Upper lobe of left lung (tissue), 6 donors: ENCODE results near the gene DYTN. TPM values are rescaled to one million over a fixed set of nuclear protein-coding genes. Genes with fewer than 3 reads are reported as not detected.

Experiments
- ATAC-seq, 2 donors: fragments of 200-7000 bp; cut with Tn5 transposase; one replicate each; pipeline ENCODE4 v1.9.1; 2022; ENCODE audit warnings: mild to moderate bottlenecking in 2 of 2, moderate library complexity in 2 of 2; ENCODE audit not compliant: low FRiP score in 2 of 2
- DNase-seq, 2 donors: peaks; one replicate each; pipeline ENCODE4 v3.0.0-alpha.2; 2019 to 2020
- H3K27ac ChIP-seq, 4 donors: fragments of 200-600 bp; sonication (generic); one replicate each; pipeline ENCODE4 v1.5.1; 2016 to 2019
- H3K27me3 ChIP-seq, 4 donors: fragments of 200-600 bp; sonication (generic); one replicate each; pipeline ENCODE4 v1.5.1; 2017 to 2019
- H3K36me3 ChIP-seq, 4 donors: fragments of 200-600 bp; sonication (generic); one replicate each; pipeline ENCODE4 v1.5.1; 2016 to 2019
- H3K4me1 ChIP-seq, 4 donors: fragments of 200-600 bp; sonication (generic); one replicate each; pipeline ENCODE4 v1.5.1; 2018 to 2019
- H3K4me3 ChIP-seq, 4 donors: fragments of 200-600 bp; sonication (generic); one replicate each; pipeline ENCODE4 v1.5.1; 2017 to 2019; ENCODE audit warnings: mild to moderate bottlenecking in 2 of 4, moderate library complexity in 1 of 4
- H3K9me3 ChIP-seq, 4 donors: fragments of 200-600 bp; sonication (generic); one replicate each; pipeline ENCODE4 v1.5.1; 2018 to 2019
- CTCF ChIP-seq, 6 experiments: fragments of 450-650 bp in 4 of 6; fragments of 200-600 bp in 2 of 6; sonication (generic) in 2 of 6; IDR thresholded peaks; one replicate each; pipeline ENCODE4 v1.5.1; 2016 to 2019; ENCODE audit warnings: antibody characterized with exemption in 6 of 6
- EP300 ChIP-seq, 4 donors: sonication (generic); formaldehyde crosslinking; IDR thresholded peaks; one replicate each; pipeline ENCODE4 v1.5.1; 2017; ENCODE audit warnings: antibody characterized with exemption in 4 of 4, control low read depth in 2 of 4
- POLR2A ChIP-seq, 4 donors: fragments of 450-650 bp; IDR thresholded peaks; one replicate each; pipeline ENCODE4 v1.5.1; 2016 to 2017; ENCODE audit warnings: antibody characterized with exemption in 4 of 4, mild to moderate bottlenecking in 2 of 4
- POLR2AphosphoS5 ChIP-seq, 2 donors: sonication (generic); formaldehyde crosslinking; IDR thresholded peaks; one replicate each; pipeline ENCODE4 v1.5.1; 2017; ENCODE audit warnings: antibody characterized with exemption in 2 of 2
- WGBS, 2 donors: methylation state at CpG; one replicate each; pipeline ENCODE4 v1.1.5; 2017 to 2018; 5-methylcytosine and 5-hydroxymethylcytosine counted together
- total RNA-seq, 6 donors: library from RNA; depleted of rRNA in 4 of 6; stranded (reverse); fragments of >200 nt in 4 of 6; gene quantifications; one replicate each; pipeline versions ENCODE4 v1.1.0 to v1.2.1, GENCODE V29; 2016 to 2021
- donor health status: DM: no; HTN: no; CAD: no; lungs with moderate emphysema.
- donor health status: DM: no; HTN: yes; CAD: no; lungs with severe emphysema.

The DYTN gene
- total RNA-seq, 6 donors from 2014 or later, result not detected

DNA sequence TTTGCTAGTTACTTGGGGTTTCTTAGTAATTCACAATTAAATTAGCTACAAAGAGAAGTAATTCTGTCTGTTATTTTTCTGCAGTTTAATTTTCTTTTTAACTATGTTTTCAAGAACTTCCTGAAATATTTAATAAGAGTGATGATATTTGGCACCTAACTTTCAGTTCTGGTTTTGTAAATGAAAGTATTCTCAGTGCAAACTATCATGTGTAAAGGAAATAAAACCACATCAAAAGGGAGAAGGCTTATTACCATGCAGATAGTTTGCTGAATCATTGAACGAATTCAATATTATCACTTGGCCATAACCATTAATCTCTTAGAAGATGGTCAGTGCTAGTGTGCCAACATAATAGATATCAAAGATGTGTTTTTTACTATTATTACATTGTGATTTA is 29.2 kb downstream of the DYTN start:
- Histone ChIP-seq H3K4me1 (no peaks in the 10 kb centered on the region), H3K9me3 (no peaks in the 10 kb centered on the region), H3K4me3 (no peak overlapping the region), H3K36me3 (no peaks in the 10 kb centered on the region), H3K27ac (no peak overlapping the region), H3K27me3 (no peaks in the 10 kb centered on the region)
- TF ChIP-seq POLR2A (IDR thresholded peaks at IDR 0.05), result no peak
- no peak for TF ChIP-seq CTCF (IDR thresholded peaks at IDR 0.05)
- TF ChIP-seq EP300 (IDR thresholded peaks at IDR 0.05), result no peak
- TF ChIP-seq POLR2AphosphoS5 (IDR thresholded peaks at IDR 0.05), result no peak
- ATAC-seq (no peak), DNase-seq (no peak)
- 61 to 63% methylated on average over 1 of the region's 1 CpG for WGBS, 2 donors

- Histone ChIP-seq H3K4me1 (no peaks in the 10 kb centered on the region), H3K9me3 (no peaks in the 10 kb centered on the region), H3K36me3 (no peaks in the 10 kb centered on the region), H3K27ac (no peak overlapping the region), H3K27me3 (no peaks in the 10 kb centered on the region), H3K4me3 (no peak overlapping the region)
- no peak for DNase-seq
- no peak for ATAC-seq
- WGBS, 2 donors, result 65 to 76% methylated on average over 2 of the region's 2 CpGs
- no peak for TF ChIP-seq EP300 (IDR thresholded peaks at IDR 0.05)
- TF ChIP-seq POLR2A (IDR thresholded peaks at IDR 0.05), result no peak
- TF ChIP-seq POLR2AphosphoS5 (IDR thresholded peaks at IDR 0.05), result no peak
- TF ChIP-seq CTCF (IDR thresholded peaks at IDR 0.05), result no peak
These were observed 29.7 kb downstream of the DYTN start for GRCh38 chr2:206688453-206688852.

DNA sequence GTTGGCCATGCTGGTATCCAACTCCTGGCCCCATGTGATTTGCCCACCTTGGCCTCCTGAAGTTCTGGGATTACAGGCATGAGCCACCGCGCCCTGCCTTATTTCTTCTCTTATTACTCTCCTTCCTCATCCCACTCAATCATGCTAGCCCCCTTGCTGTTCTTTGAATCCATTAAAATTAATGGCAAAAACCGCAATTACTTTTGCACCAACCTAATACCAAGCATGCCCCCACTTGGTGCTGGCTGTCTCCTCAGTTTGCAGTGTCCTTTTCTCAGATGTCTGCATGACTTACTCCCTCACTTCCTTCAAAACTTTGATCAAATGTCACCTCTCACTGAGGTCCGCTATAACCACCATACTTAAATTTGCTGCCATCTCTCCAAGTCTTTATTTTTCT is 34.6 kb downstream of the DYTN start:
- Histone ChIP-seq H3K27me3 (no peaks in the 10 kb centered on the region), H3K9me3 (no peaks in the 10 kb centered on the region), H3K4me1 (no peaks in the 10 kb centered on the region), H3K36me3 (no peaks in the 10 kb centered on the region), H3K27ac (no peak overlapping the region), H3K4me3 (no peak overlapping the region)
- WGBS, 2 donors, result 89 to 92% methylated on average over 4 of the region's 4 CpGs
- DNase-seq (no peak), ATAC-seq (no peak)
- TF ChIP-seq EP300 (IDR thresholded peaks at IDR 0.05) (no peak), POLR2A (IDR thresholded peaks at IDR 0.05) (no peak), POLR2AphosphoS5 (IDR thresholded peaks at IDR 0.05) (no peak)

DNA sequence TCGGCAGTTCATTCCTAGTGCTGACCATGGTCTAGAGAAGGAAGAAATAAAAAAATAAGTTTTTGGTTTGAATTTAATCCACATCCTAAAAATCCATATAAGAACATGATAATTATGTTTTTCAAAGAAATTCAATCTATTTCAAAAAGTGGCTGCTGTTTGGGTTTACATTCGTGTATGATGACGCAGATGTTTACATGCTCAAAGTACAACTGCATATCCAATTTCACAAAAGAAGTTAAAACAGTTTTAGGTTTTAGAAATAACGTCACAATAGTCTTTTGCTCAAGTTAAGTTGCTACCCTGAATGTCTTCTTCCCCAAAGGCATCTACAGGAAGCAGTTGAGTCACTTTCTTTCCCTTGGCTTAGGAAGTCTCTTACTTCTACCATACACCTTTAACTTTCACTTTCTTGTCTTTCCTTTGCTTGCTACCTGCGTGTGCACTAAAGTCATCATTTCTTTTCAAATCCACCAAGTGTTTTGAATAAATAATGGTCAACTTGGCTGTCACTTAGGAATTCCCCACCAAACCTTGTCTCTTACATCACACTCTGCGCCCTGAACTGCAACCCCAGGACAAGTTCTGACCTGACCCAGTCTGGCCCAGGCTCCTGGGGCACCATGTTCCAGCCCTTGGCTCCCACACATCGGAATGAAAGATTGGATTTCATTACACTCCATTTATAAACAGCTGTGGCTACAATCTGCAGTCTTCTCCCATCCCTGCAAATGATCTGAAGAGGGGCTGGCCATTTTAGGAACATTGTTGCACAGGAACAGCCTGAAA is 47.5 kb downstream of the DYTN start:
- ATAC-seq (no peak), DNase-seq (no peak)
- 75 to 76% methylated on average over 7 of the region's 7 CpGs for WGBS, 2 donors
- no peak for TF ChIP-seq POLR2AphosphoS5 (IDR thresholded peaks at IDR 0.05)
- TF ChIP-seq CTCF (IDR thresholded peaks at IDR 0.05), result no peak
- TF ChIP-seq EP300 (IDR thresholded peaks at IDR 0.05), result no peak
- no peak for TF ChIP-seq POLR2A (IDR thresholded peaks at IDR 0.05)
- Histone ChIP-seq H3K27me3 (no peaks in the 10 kb centered on the region), H3K27ac (no peak overlapping the region), H3K9me3 (no peaks in the 10 kb centered on the region), H3K36me3 (no peaks in the 10 kb centered on the region), H3K4me3 (no peak overlapping the region), H3K4me1 (no peaks in the 10 kb centered on the region)

DNA sequence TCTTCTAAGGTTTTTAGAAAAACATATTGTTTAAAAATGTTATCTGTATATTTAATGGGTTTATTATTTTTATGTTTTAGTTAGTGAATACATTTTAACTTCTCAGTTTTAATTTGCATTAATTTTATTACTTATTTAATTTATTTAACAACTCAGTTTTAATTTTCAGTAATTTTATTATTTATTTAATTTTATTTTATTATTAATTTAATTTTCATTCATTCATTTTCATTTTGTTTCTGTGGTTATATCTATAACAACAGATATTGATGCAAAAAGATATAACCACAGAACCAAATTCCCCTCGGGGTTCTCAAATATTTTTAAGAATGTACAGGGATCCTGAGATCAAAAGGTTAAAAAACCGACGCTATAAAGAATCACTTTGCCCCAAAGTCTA is 52.9 kb downstream of the DYTN start:
- WGBS, 2 donors, result 77 to 79% methylated on average over 3 of the region's 3 CpGs

More for the DNA sequence above, 52.9 kb downstream of the DYTN start:
- no peak overlapping the region for H3K27ac ChIP-seq
- H3K27me3 ChIP-seq, result no peaks in the 10 kb centered on the region
- no peaks in the 10 kb centered on the region for H3K9me3 ChIP-seq
- no peaks in the 10 kb centered on the region for H3K4me1 ChIP-seq
- ATAC-seq (no peak), DNase-seq (no peak)
- no peak overlapping the region for H3K4me3 ChIP-seq
- TF ChIP-seq EP300 (IDR thresholded peaks at IDR 0.05) (no peak), POLR2AphosphoS5 (IDR thresholded peaks at IDR 0.05) (no peak), POLR2A (IDR thresholded peaks at IDR 0.05) (no peak), CTCF (IDR thresholded peaks at IDR 0.05) (no peak)
- H3K36me3 ChIP-seq, result no peaks in the 10 kb centered on the region
